Activated CD4-positive, alpha-beta T cell treated with anti-CD3 and anti-CD28 coated beads, Interleukin-2, amount 10 ng/mL, durations not matched to agents 24 days and 14 days (primary cell): ENCODE data around the gene TSSK2. TPM values are rescaled to one million over a fixed set of nuclear protein-coding genes. Genes with fewer than 3 reads are reported as not detected.

Source experiments
- DNase-seq: peaks from one replicate; pipeline ENCODE4 v3.0.0; 2022
- H3K27ac Mint-ChIP-seq: one replicate; pipeline ENCODE4 v1.8.0; 2022; ENCODE audit warnings: mild to moderate bottlenecking, mixed read lengths
- H3K27me3 Mint-ChIP-seq: one replicate; pipeline ENCODE4 v1.8.0; 2022; ENCODE audit warnings: mixed read lengths
- H3K36me3 Mint-ChIP-seq: one replicate; pipeline ENCODE4 v1.8.0; 2022; ENCODE audit warnings: low read depth, mild to moderate bottlenecking, mixed read lengths
- H3K4me1 Mint-ChIP-seq: one replicate; pipeline ENCODE4 v1.8.0; 2021; ENCODE audit warnings: mixed read lengths
- H3K4me3 Mint-ChIP-seq: one replicate; pipeline ENCODE4 v1.8.0; 2022; ENCODE audit warnings: mild to moderate bottlenecking, moderate library complexity, mixed read lengths
- H3K9me3 Mint-ChIP-seq: one replicate; pipeline ENCODE4 v1.8.0; 2021; ENCODE audit warnings: mixed read lengths
- intact Hi-C: fragments of 100-400 bp; cut with micrococcal nuclease; formaldehyde crosslinking; loops from one replicate; pipeline ENCODE4 v1.15.1; 2023
- total RNA-seq: library from RNA; stranded (reverse); gene quantifications from 2 replicates; pipeline ENCODE4 v1.2.3, GENCODE V29; 2022

The TSSK2 gene
- total RNA-seq, 1 donor from 2014 or later = not detected

DNA sequence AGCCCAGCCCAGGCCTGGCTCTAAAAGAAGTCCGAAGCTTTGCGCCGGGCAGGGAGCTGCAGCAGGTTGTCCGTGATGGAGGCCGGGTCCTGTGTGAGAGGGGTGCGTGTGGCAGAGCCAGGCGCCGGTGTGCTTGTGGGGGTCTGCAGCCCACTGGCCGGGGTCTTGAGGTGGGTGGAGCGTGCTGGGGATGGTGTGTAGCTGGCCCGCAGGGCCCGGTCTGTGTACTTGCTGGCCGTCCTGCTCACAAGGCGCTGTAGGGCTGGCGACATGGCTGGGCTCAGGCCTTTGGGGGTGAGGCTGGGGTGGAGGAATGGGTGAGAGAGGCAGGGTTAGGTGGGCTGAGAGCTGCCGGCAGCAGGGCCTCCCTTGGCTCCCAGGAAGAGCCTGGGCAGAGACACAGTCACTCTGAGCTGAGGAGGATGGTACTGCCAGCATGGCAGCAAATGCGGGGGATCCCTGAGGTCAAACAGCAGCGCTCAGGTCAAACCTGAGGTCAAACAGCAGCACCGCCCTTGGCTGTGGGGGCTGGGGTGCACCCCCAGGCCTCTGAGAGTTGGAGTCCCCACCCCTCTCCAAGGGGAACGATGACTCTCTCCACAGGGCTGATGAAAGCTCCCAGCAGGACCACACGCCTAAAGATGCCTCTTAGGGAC lies 3.2 kb downstream of the TSSK2 start:
- H3K27me3 Mint-ChIP-seq = no peaks in the 10 kb centered on the region
- no peaks in the 10 kb centered on the region for H3K4me1 Mint-ChIP-seq
- no peak overlapping the region for H3K27ac Mint-ChIP-seq
- H3K9me3 Mint-ChIP-seq = no peaks in the 10 kb centered on the region
- no peak for DNase-seq
- intact Hi-C loops = no loop called here
- no peak overlapping the region for H3K4me3 Mint-ChIP-seq
- peaks cover 26% of the 10 kb centered on the region for H3K36me3 Mint-ChIP-seq

DNA sequence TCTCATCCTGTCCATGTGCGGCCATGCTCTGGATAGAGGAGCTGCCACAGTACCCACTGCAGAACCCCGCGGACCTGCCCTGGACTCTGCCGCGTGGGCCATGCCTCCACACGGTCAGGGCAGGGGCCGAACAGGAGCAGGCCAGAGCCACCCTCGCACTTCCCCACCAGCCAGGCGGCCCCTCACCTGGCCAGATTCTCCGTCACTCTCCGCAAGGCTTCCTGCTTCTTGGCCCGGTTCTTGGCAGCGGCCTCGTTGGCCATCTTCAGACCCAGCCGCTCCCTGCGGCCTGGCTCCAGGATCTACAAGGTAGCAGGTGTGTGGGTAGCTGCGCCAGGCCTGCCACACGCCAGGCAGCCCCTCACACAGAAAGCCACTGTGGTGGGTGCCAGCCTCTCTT lies 3.8 kb downstream of the TSSK2 start:
- intact Hi-C loops = no loop called here
- H3K4me1 Mint-ChIP-seq = no peaks in the 10 kb centered on the region
- H3K4me3 Mint-ChIP-seq = no peak overlapping the region
- DNase-seq = no peak
- H3K27ac Mint-ChIP-seq = no peak overlapping the region
- no peaks in the 10 kb centered on the region for H3K9me3 Mint-ChIP-seq
- no peaks in the 10 kb centered on the region for H3K27me3 Mint-ChIP-seq
- H3K36me3 Mint-ChIP-seq = peaks cover 28% of the 10 kb centered on the region

DNA sequence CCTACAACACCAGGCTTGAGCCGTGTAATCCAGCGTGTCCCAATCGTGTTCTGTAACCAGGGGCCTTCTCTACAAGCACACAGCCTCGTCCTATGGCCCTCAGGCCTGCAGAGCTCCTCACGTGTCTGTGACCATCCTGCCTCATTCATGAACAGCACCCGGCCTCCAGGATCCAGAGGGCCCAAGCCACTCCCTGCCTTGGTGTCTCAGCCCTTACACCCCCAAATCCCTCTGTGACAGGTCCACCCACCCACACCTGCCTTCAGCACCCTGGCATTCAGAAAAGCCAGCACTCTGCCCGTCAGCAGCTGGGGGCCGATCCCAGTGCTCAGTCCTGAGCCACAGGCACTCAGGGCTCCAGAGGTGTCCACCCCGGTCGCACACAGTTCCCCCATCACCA lies 5.8 kb downstream of the TSSK2 start:
- Mint-ChIP-seq H3K27me3 (no peaks in the 10 kb centered on the region), H3K36me3 (peaks cover 41% of the 10 kb centered on the region), H3K9me3 (no peaks in the 10 kb centered on the region), H3K27ac (no peak overlapping the region), H3K4me1 (no peaks in the 10 kb centered on the region), H3K4me3 (no peak overlapping the region)
- intact Hi-C loops = no loop called here
- DNase-seq = no peak

DNA sequence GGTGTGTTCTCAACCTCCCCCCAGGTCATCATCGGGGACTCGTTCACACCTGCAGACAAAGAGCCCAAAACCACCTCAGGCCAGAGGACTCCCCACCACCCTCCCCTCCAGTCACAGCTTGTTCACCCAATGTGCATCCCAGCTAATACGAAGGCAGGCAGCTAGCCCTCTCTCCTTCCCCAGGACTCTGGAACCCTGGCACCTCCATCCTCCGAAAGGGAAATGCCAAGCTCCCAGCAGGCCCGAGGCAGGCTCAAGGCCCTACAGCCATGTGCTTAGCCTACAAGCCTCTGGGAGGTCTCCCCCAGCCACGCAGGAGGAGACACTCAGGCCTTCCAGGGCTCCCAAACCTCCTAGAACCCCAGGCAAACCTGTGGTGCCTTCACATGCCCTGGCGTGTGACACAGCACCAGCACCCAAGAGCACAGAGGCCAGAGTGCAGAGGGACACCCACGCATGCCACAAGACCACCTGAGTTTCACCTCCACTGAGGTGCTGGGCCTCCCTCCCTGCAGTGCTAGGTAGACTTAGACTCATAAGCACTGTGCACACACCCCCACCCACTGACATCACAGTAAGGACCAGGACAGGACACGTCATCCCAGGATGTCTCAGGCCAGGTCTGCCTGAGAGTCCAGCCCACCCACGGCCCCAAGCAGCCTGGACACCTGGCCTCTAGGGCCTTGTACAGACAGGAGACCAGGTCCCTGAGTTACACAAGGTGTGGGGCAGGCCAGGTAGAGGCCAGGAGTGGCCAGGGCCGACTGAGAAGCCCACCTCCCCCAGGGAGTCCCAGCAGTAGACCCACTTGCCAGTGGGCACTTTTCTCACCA lies 6.5 kb downstream of the TSSK2 start:
- Mint-ChIP-seq H3K27me3 (no peaks in the 10 kb centered on the region), H3K4me3 (no peak overlapping the region), H3K36me3 (peaks cover 43% of the 10 kb centered on the region), H3K4me1 (no peaks in the 10 kb centered on the region), H3K27ac (no peak overlapping the region), H3K9me3 (no peaks in the 10 kb centered on the region)
- DNase-seq = no peak
- intact Hi-C loops = no loop called here

DNA sequence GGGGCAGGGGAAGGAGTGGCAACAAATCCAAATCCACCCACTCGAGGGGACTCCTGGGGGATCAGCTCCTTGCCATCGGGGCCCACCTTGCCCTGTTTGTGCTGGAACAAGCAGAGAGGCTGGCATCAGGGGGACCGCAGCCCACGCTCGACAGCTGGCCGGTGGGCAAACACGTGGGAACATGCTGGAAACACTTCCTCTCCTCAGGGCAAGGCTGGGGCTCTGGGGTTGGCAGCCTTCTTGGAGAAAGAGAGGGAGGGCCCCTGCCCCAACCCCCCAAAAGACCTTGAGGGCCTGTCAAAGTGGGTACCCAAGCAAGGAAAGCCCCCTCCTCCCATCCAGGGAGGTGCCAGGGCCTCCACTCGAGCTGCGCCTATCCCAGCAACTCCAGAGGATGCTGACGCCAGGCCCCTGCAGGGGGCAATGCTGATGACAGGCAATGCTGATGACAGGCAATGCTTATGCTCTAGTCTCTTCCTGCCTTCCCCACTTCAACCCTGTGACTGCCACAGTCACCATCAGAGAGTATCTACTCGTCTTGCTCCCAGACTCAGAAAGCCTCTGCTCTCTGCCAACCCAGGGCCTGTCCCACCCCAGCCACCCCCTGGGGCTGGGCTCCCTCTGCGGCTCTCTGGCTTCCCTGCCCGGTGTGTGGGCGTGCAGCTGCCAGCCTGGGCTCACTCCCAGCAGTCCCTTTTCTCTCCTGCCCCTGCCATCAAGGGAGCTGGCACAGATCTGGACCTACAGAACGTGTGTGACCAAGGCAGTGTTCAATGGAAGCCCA lies 7.3 kb downstream of the TSSK2 start:
- H3K4me3 Mint-ChIP-seq = no peak overlapping the region
- H3K9me3 Mint-ChIP-seq = no peaks in the 10 kb centered on the region
- H3K27ac Mint-ChIP-seq = no peak overlapping the region
- no peaks in the 10 kb centered on the region for H3K27me3 Mint-ChIP-seq
- intact Hi-C loops = no loop called here
- H3K4me1 Mint-ChIP-seq = peaks cover 2% of the 10 kb centered on the region
- no peak for DNase-seq
- peaks cover 42% of the 10 kb centered on the region for H3K36me3 Mint-ChIP-seq

DNA sequence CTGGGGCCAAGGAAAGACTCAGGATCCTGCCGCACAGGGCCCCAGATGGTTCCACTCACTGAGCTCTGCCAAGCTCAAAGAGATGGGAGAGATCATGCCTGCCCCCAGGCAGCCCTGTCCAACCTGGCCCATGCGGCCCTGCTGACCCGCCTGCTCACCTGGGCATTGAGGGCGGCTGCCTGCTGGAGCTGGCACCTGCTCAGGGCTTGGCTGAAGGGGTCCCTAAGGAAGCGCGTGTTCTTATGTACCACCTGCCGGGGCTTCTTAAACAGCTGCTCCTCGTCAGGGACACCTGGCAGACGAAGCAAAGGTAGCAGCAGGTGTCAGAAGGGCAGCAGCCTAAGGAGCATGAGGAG lies 7.9 kb downstream of the TSSK2 start:
- H3K36me3 Mint-ChIP-seq = peaks cover 44% of the 10 kb centered on the region
- no peak overlapping the region for H3K27ac Mint-ChIP-seq

DNA sequence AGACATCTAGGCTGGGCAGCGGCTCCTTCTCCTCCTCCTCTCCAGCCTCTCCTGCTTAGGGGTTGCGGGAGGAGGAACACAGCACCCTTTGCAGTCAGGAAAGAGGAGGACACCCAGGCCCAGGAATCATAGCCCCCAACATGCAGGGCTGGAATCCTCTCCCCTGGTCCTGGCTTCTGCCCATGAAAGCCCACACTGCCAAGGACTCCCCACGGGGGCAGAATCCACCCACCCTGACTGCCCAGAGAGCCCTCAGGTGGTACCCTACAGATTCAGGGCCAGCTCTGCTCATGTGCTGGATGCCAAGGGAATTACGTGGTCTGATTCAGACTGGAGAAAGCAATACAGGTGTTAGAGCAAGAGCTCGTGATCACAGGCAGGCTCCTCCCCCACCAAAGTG lies 8.9 kb downstream of the TSSK2 start:
- Mint-ChIP-seq H3K27ac (no peak overlapping the region), H3K9me3 (no peaks in the 10 kb centered on the region), H3K36me3 (peaks cover 47% of the 10 kb centered on the region), H3K4me1 (peaks cover 13% of the 10 kb centered on the region), H3K4me3 (no peak overlapping the region), H3K27me3 (no peaks in the 10 kb centered on the region)
- no peak for DNase-seq
- intact Hi-C loops = loop anchor here (5.0 kb wide), 1 partner anchor 977 kb away; the partner anchor contains the start of genes RANBP1 and TRMT2A

More for the DNA sequence above, 7.9 kb downstream of the TSSK2 start:
- Mint-ChIP-seq H3K4me3 (no peak overlapping the region), H3K9me3 (no peaks in the 10 kb centered on the region), H3K27me3 (no peaks in the 10 kb centered on the region), H3K4me1 (peaks cover 6% of the 10 kb centered on the region)
- DNase-seq = no peak
- intact Hi-C loops = no loop called here

DNA sequence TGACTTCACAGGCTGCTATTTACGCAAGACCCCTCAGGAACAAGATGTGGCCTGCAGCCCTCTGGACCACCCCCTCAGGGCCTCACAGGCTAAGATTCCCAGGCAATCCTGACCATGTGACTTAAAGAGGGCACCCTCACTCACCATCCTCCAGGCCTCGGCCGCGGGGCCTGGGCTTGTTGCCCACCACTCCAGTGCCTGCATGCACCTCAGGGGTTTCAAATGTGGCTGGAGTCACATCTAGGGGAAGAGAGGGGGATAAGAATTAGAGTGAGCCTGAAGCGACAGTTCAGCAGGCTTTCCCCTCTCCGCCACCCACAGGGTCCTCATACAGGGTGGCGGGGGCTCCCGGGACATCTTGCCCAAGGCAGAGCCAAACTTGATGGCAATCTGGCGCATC lies 11.3 kb downstream of the TSSK2 start:
- H3K27me3 Mint-ChIP-seq = peaks cover 8% of the 10 kb centered on the region
- peak overlapping the region; percentile 58 for H3K27ac Mint-ChIP-seq
- DNase-seq = no peak
- H3K9me3 Mint-ChIP-seq = no peaks in the 10 kb centered on the region
- peak overlapping the region; percentile 55 for H3K4me3 Mint-ChIP-seq
- peaks cover 31% of the 10 kb centered on the region for H3K36me3 Mint-ChIP-seq
- intact Hi-C loops = loop anchor here (5.0 kb wide), 1 partner anchor 975 kb away; the partner anchor contains the start of genes RANBP1 and TRMT2A
- peaks cover 13% of the 10 kb centered on the region for H3K4me1 Mint-ChIP-seq

DNA sequence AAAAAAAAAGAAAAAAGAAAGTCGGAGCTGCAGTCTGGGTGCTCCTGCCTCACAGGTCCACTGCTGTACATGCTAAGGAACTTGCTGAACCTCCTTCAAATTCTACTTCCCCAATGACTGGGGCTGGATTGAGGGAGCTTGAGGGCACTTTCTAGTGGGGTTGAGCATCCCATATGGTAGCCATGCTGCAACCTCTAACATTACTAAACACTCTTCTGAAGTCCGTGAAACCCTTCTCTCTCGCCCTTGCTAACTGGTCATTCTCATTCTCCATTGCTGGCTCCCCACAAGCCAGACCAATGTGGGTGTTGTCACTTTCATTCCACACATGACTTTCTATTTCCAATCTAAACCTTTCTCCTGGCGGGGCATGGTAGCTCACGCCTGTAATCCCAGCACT lies 12.1 kb downstream of the TSSK2 start:
- Mint-ChIP-seq H3K9me3 (no peaks in the 10 kb centered on the region), H3K27me3 (peaks cover 16% of the 10 kb centered on the region), H3K4me3 (peak overlapping the region; percentile 96), H3K4me1 (peaks cover 13% of the 10 kb centered on the region), H3K36me3 (peaks cover 29% of the 10 kb centered on the region), H3K27ac (peak overlapping the region; percentile 39)
- intact Hi-C loops = loop anchor here (5.0 kb wide), 1 partner anchor 974 kb away; the partner anchor contains the start of genes RANBP1 and TRMT2A
- no peak for DNase-seq

DNA sequence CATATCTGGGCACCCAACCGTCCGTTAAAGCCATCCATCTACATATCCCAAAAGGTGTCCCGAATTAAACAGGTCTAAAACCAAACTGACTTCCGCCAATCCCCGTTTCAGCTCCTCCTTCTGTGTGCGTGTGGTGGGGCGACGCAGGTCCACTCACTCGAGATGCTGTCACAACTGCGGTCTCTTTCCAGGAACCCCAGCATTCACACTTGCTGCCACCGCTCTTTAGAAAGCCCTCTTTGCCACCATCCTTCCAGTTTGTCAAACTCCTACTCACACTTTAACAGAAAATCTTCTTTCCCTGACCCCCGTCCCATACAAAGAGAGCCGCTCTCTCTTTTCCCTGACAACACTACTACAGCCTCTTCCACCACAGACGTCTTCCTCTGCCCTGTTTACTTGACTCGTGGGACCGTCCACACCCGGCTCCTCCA lies 12.9 kb downstream of the TSSK2 start:
- no peaks in the 10 kb centered on the region for H3K9me3 Mint-ChIP-seq
- intact Hi-C loops = loop anchor here (1.0 to 5.0 kb wide), 6 partner anchors 22 to 973 kb away; partner anchors contain the start of genes DGCR2, HIRA, RANBP1 and TRMT2A
- H3K4me1 Mint-ChIP-seq = peaks cover 13% of the 10 kb centered on the region
- H3K27ac Mint-ChIP-seq = peak overlapping the region; percentile 94
- peak; percentile 85 for DNase-seq
- H3K36me3 Mint-ChIP-seq = peaks cover 26% of the 10 kb centered on the region
- H3K4me3 Mint-ChIP-seq = peak overlapping the region; percentile 96
- H3K27me3 Mint-ChIP-seq = peaks cover 21% of the 10 kb centered on the region

DNA sequence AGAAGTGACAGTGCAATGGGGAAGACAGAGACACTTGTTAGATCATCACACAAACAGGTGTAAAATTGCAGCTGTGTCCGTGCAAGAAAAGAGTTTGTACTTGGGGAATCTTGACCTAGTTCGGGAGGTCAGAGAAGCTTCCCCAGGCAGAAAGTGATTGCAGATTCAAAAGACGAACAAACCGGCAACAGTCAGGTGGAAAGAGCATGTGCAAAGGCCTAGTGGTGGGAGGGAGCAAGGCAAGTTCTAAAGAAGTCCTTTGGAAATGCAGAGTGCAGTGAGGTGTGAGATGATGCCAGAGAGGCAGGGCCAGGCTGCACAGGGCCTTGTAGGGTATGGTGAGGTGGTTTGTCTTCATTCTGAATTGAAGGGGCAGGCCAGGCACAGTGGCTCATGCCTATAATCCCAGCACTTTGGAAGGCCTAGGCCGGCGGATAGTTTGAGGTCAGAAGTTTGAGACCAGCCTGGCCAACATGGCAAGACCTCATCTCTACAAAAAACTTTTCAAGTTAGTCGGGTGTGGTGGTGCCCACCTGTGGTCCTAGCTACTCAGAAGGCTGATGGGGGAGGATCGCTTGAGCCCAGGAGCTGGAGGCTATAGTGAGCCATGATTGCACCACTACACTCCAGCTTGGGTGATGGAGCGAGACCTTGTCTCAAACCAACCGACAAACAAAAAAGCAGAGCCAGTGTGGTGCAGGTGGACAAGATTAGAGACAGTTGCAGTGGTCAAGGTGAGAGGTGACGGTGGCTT lies 15.3 kb downstream of the TSSK2 start:
- Mint-ChIP-seq H3K36me3 (peaks cover 14% of the 10 kb centered on the region), H3K4me3 (no peak overlapping the region)
- intact Hi-C loops = no loop called here

DNA sequence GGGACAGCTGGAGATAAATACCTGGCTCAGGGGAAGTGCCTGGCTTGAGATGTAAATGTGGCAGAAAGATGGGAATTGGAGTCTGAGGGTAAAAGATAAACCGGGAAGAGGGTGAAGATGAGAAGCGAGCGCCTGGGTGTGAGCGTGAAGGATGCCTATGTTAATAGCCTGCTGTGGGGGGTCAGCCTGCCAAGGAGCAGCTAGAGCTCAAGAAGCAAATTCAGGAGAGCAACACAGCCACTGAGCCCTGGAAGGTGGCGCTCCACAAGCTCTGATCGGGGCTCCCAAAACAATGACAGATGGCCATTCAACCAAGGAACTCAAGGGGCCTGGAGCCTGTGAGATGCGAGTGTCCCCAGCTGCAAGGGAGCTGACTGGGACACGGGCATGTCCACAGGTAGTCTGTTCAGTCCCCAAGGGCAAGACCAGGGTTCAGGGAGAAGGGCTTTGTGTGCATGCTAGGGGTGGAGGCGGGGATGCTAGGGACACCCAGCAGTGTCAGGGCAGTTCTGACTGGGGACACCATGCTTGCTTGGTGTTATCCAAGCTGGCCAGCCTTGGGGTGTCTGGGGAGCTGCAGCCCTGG lies 16.2 kb downstream of the TSSK2 start:
- intact Hi-C loops = no loop called here
- Mint-ChIP-seq H3K36me3 (peaks cover 8% of the 10 kb centered on the region), H3K4me3 (no peak overlapping the region), H3K9me3 (no peaks in the 10 kb centered on the region), H3K27me3 (peaks cover 39% of the 10 kb centered on the region), H3K27ac (no peak overlapping the region), H3K4me1 (peaks cover 16% of the 10 kb centered on the region)
- no peak for DNase-seq

More for the DNA sequence above, 15.3 kb downstream of the TSSK2 start:
- no peak for DNase-seq
- H3K4me1 Mint-ChIP-seq = peaks cover 16% of the 10 kb centered on the region
- H3K9me3 Mint-ChIP-seq = no peaks in the 10 kb centered on the region
- H3K27ac Mint-ChIP-seq = no peak overlapping the region
- H3K27me3 Mint-ChIP-seq = peaks cover 31% of the 10 kb centered on the region
